Endothelial cell of umbilical vein (primary cell): ENCODE measurements around the gene FSTL4. TPM values are rescaled to one million over a fixed set of nuclear protein-coding genes. Genes with fewer than 3 reads are reported as not detected.
A peak's percentile ranks its signal among the peaks of the same experiment; 100 is the strongest.

Experiments
- BruUV-seq: library from RNA; stranded (reverse); fragments of 400-500 nt; replicated peaks from 2 replicates; lab custom pipeline; 2021; lab: Mats Ljungman, UMichigan
- CTCF ChIA-PET: fragments of 300-600, 350-600 bp; sonication (Branson Sonifier 250); formaldehyde crosslinking; loops from one replicate; lab custom pipeline; 2021; ENCODE audit warnings: antibody characterized with exemption, inconsistent platforms; lab: Charles Lee
- POLR2A ChIA-PET: fragments of 300-600, 350-600 bp; sonication (Branson Sonifier 250); formaldehyde crosslinking; loops from one replicate; lab custom pipeline; 2021; ENCODE audit warnings: antibody characterized with exemption, inconsistent platforms; lab: Charles Lee
- DNase-seq: peaks from one replicate; pipeline ENCODE4 v3.0.0-alpha.2; 2011; ENCODE audit warnings: low read depth, low spot score
- FAIRE-seq: peaks from 2 replicates; lab custom pipeline; 2011; peaks lifted over from hg19 to GRCh38; lab: Jason Lieb, UNC
- H2AFZ ChIP-seq: 2 replicates; pipeline ENCODE4 v1.6.0; 2012; ENCODE audit warnings: low read depth, low read length, control low read depth, inconsistent platforms
- H3K27ac ChIP-seq: 2 replicates; pipeline ENCODE4 v1.5.1; 2011; ENCODE audit warnings: low read depth, mild to moderate bottlenecking, control low read depth, low read length, moderate library complexity; ENCODE audit not compliant: insufficient read depth
- H3K27me3 ChIP-seq, 2 experiments: 2 replicates each; pipeline versions ENCODE4 v1.6.0 to v1.6.1; 2011; ENCODE audit warnings: low read length in 2 of 2, mixed read lengths in 1 of 2; ENCODE audit not compliant: control insufficient read depth in 2 of 2, insufficient read depth in 2 of 2
- H3K36me3 ChIP-seq, 2 experiments: 2 replicates in 1 of 2; 3 replicates in 1 of 2; pipeline ENCODE4 v1.5.1; 2011; ENCODE audit warnings: low read length in 2 of 2, mild to moderate bottlenecking in 1 of 2, moderate library complexity in 1 of 2; ENCODE audit not compliant: control insufficient read depth in 2 of 2, insufficient read depth in 2 of 2; ENCODE audit errors: extremely low read depth in 1 of 2
- H3K4me1 ChIP-seq: 3 replicates; pipeline ENCODE4 v1.5.1; 2011; ENCODE audit warnings: mild to moderate bottlenecking, low read length; ENCODE audit not compliant: control insufficient read depth, insufficient read depth; ENCODE audit errors: extremely low read depth
- H3K4me2 ChIP-seq: 2 replicates; pipeline ENCODE4 v1.6.1; 2011; ENCODE audit warnings: low read length, control low read depth, mixed read lengths; ENCODE audit not compliant: insufficient read depth
- H3K4me3 ChIP-seq, 3 experiments: fragments of 200-600 bp in 1 of 3; sonication (generic), shearing (Covaris generic) in 1 of 3; replicated peaks in 1 of 3; 2 replicates each; pipeline ENCODE4 v1.5.1; 2011 to 2016; ENCODE audit warnings: control low read depth in 3 of 3, low read length in 3 of 3, mild to moderate bottlenecking in 2 of 3, inconsistent platforms in 1 of 3, low read depth in 1 of 3, moderate library complexity in 1 of 3; ENCODE audit not compliant: insufficient read depth in 1 of 3
- H3K79me2 ChIP-seq: 2 replicates; pipeline ENCODE4 v1.6.0; 2012; ENCODE audit warnings: low read length, inconsistent platforms; ENCODE audit not compliant: control insufficient read depth, insufficient read depth
- H3K9ac ChIP-seq: replicated peaks from 2 replicates; pipeline ENCODE3; 2011; ENCODE audit warnings: low read length, control low read depth; ENCODE audit not compliant: insufficient read depth; ENCODE audit errors: extremely low read depth
- H3K9me1 ChIP-seq: replicated peaks from 3 replicates; pipeline ENCODE4 v1.6.0; 2011; ENCODE audit warnings: mild to moderate bottlenecking, low read length; ENCODE audit not compliant: control insufficient read depth, insufficient read depth; ENCODE audit errors: extremely low read depth
- H3K9me3 ChIP-seq: replicated peaks from 2 replicates; pipeline ENCODE4 v1.5.1; 2012; ENCODE audit warnings: low read length, inconsistent platforms; ENCODE audit not compliant: control insufficient read depth, insufficient read depth
- H4K20me1 ChIP-seq: replicated peaks from 2 replicates; pipeline ENCODE3; 2011; ENCODE audit warnings: mild to moderate bottlenecking, low read length; ENCODE audit not compliant: control insufficient read depth, insufficient read depth; ENCODE audit errors: extremely low read depth
- CTCF ChIP-seq, 2 donors: IDR thresholded peaks; 1 replicate in 1 of 2; 2 replicates in 1 of 2; pipeline ENCODE4 v1.5.1; 2011; ENCODE audit warnings: low read length in 2 of 2, mild to moderate bottlenecking in 2 of 2, moderate library complexity in 2 of 2, control low read depth in 1 of 2, inconsistent platforms in 1 of 2, low read depth in 1 of 2; ENCODE audit not compliant: insufficient read depth in 1 of 2; ENCODE audit errors: extremely low read depth in 1 of 2
- EZH2 ChIP-seq: IDR thresholded peaks from 2 replicates; pipeline ENCODE4 v1.6.1; 2012; ENCODE audit warnings: borderline replicate concordance, low read depth, mild to moderate bottlenecking, moderate library complexity, low read length, inconsistent platforms; ENCODE audit not compliant: severe bottlenecking
- FOS ChIP-seq: IDR thresholded peaks from 2 replicates; pipeline ENCODE4 v1.6.1; 2011; ENCODE audit warnings: mild to moderate bottlenecking, low read length, moderate library complexity, borderline replicate concordance; ENCODE audit not compliant: insufficient read depth
- GATA2 ChIP-seq: IDR thresholded peaks from 2 replicates; pipeline ENCODE4 v1.7.0; 2011; ENCODE audit warnings: low read depth, mild to moderate bottlenecking, moderate library complexity, mixed read lengths, low read length; ENCODE audit not compliant: insufficient read length, insufficient read depth
- JUN ChIP-seq: IDR thresholded peaks from 2 replicates; pipeline ENCODE4 v1.6.1; 2011; ENCODE audit warnings: borderline replicate concordance, low read depth; ENCODE audit not compliant: insufficient read length, insufficient read depth
- MAX ChIP-seq: IDR thresholded peaks from 2 replicates; pipeline ENCODE4 v1.6.1; 2011; ENCODE audit not compliant: insufficient read depth, insufficient read length
- MYC ChIP-seq: IDR thresholded peaks from one replicate; pipeline ENCODE4 v1.6.1; 2011; ENCODE audit warnings: mild to moderate bottlenecking, low read depth, low read length
- POLR2A ChIP-seq: IDR thresholded peaks from 2 replicates; pipeline ENCODE4 v1.6.1; 2012; ENCODE audit warnings: low read depth, mild to moderate bottlenecking, control low read depth, low read length
- POLR2AphosphoS5 ChIP-seq: IDR thresholded peaks from 2 replicates; pipeline ENCODE4 v1.6.1; 2012; ENCODE audit warnings: low read depth, mild to moderate bottlenecking, control low read depth, low read length, moderate library complexity; ENCODE audit not compliant: insufficient read depth
- dilution Hi-C: fragments of 300-500 bp; cut with MboI; formaldehyde crosslinking; loops from one replicate; pipeline ENCODE4 v1.15.0; 2019; ENCODE audit warnings: low sequenced_read_pairs; ENCODE audit not compliant: extremely low pct_ligation_motif_present
- intact Hi-C: fragments of 100-400 bp; cut with micrococcal nuclease; formaldehyde crosslinking; loops from one replicate; pipeline ENCODE4 v1.10.0; 2022
- polyA plus RNA-seq, 4 experiments: library from polyadenylated mRNA; depleted of rRNA in 3 of 4; stranded (reverse) in 3 of 4; unstranded in 1 of 4; fragments of >200 nt; gene quantifications; 2 replicates each; pipeline versions ENCODE4 v1.2.1 to v1.2.3, GENCODE V29; 2011 to 2012; ENCODE audit warnings: missing spikeins in 1 of 4
- total RNA-seq: library from RNA; stranded (reverse); gene quantifications from 2 replicates; pipeline ENCODE4 v1.2.3, GENCODE V29; 2021

Gene FSTL4
- total and polyA plus RNA-seq, 2 donors (not counting 3 experiments of a cell fraction or from before 2014, with no cell fraction given): 0.18 TPM; not detected in 1

- DNase-seq: peak; percentile 9
- dilution Hi-C loops (no loop called here), intact Hi-C loops (no loop called here)
- Histone ChIP-seq H3K9me1 (no peaks in the 10 kb centered on the region), H3K4me2 (no peak overlapping the region), H3K9me3 (no peaks in the 10 kb centered on the region), H3K4me3 (no peak overlapping the region), H3K27ac (no peak overlapping the region), H4K20me1 (no peaks in the 10 kb centered on the region), H3K27me3 (no peaks in the 10 kb centered on the region), H3K9ac (no peak overlapping the region), H3K36me3 (no peaks in the 10 kb centered on the region), H2AFZ (no peak overlapping the region), H3K79me2 (no peaks in the 10 kb centered on the region), H3K4me1 (no peaks in the 10 kb centered on the region)
- POLR2A ChIA-PET: no interaction called here
- CTCF ChIA-PET: interaction anchor here (0.9 to 6.1 kb wide), 3 partner anchors 13 to 174 kb away, joined by 3 to 131 read pairs (median 55); no protein-coding TSS in a partner anchor
- no peak for FAIRE-seq
- BruUV-seq: no TSS peak
- TF ChIP-seq EZH2 (no peak), POLR2AphosphoS5 (no peak), FOS (no peak), POLR2A (no peak), JUN (no peak), MYC (no peak)
These were observed 326.7 kb downstream of the FSTL4 start for GRCh38 chr5:133285583-133286021.

- intact Hi-C loops: no loop called here
- no peaks in the 10 kb centered on the region for H4K20me1 ChIP-seq
- POLR2A ChIA-PET: no interaction called here
- no peaks in the 10 kb centered on the region for H3K36me3 ChIP-seq
- FAIRE-seq: no peak
- dilution Hi-C loops: no loop called here
- no peaks in the 10 kb centered on the region for H3K9me1 ChIP-seq
- no peaks in the 10 kb centered on the region for H3K9me3 ChIP-seq
- H3K9ac ChIP-seq: no peak overlapping the region
- no peaks in the 10 kb centered on the region for H3K4me1 ChIP-seq
- H2AFZ ChIP-seq: no peak overlapping the region
- no peak overlapping the region for H3K27ac ChIP-seq
- no TSS peak for BruUV-seq
- no peaks in the 10 kb centered on the region for H3K27me3 ChIP-seq
- CTCF ChIA-PET: no interaction called here
- H3K4me2 ChIP-seq: no peak overlapping the region
- DNase-seq: no peak
- no peaks in the 10 kb centered on the region for H3K79me2 ChIP-seq
- no peak overlapping the region for H3K4me3 ChIP-seq
- TF ChIP-seq CTCF (IDR thresholded peaks at IDR 0.05; ENCODE audit: extremely low read depth in 1 of 2, insufficient read depth in 1 of 2, low read depth in 1 of 2, low read length in 2 of 2): no peak
- TF ChIP-seq MAX: no peak
- no peak for TF ChIP-seq MYC
- TF ChIP-seq GATA2: no peak
- no peak for TF ChIP-seq POLR2AphosphoS5
- no peak for TF ChIP-seq JUN
- TF ChIP-seq FOS: no peak
- no peak for TF ChIP-seq POLR2A
- TF ChIP-seq EZH2: no peak
These were observed 328.0 kb downstream of the FSTL4 start for GRCh38 chr5:133284306-133284705.
